SK-N-MC (cell line): ENCODE measurements around the gene SLC35E1.

Experiments used
- DNase-seq: peaks from one replicate; pipeline ENCODE4 v3.0.0-alpha.2; 2011; ENCODE audit warnings: low read depth, low spot score
- H3K27ac ChIP-seq: fragments of 200-600 bp; sonication (generic); 2 replicates; pipeline ENCODE4 v1.5.1; 2016; ENCODE audit warnings: mixed run types
- H3K36me3 ChIP-seq: fragments of 200-600 bp; sonication (generic); 2 replicates; pipeline ENCODE4 v1.6.1; 2017; ENCODE audit warnings: antibody characterized with exemption, low read length, mixed read lengths; ENCODE audit not compliant: insufficient read depth
- H3K4me3 ChIP-seq: fragments of 200-600 bp; sonication (generic); 2 replicates; pipeline ENCODE4 v1.5.1; 2016
- H3K9ac ChIP-seq: fragments of 200-600 bp; sonication (generic); 2 replicates; pipeline ENCODE4 v1.8.0; 2017; ENCODE audit warnings: mixed run types, mixed read lengths; ENCODE audit not compliant: insufficient read length
- H3K9me3 ChIP-seq: fragments of 200-600 bp; sonication (generic); 2 replicates; pipeline ENCODE4 v1.6.1; 2017; ENCODE audit warnings: low read depth, mild to moderate bottlenecking, antibody characterized with exemption, low read length, moderate library complexity, mixed read lengths
- EZH2 ChIP-seq: fragments of 200-600 bp; sonication (generic); IDR thresholded peaks from one replicate; pipeline ENCODE4 v1.6.1; 2017; ENCODE audit warnings: antibody characterized with exemption
- FOXP2 ChIP-seq: optimal IDR thresholded peaks from 2 replicates; pipeline ENCODE3; 2011; ENCODE audit warnings: mild to moderate bottlenecking, moderate library complexity; ENCODE audit not compliant: insufficient read depth; ENCODE audit errors: extremely low read length, control extremely low read depth
- POLR2AphosphoS5 ChIP-seq: IDR thresholded peaks from 2 replicates; pipeline ENCODE4 v1.6.1; 2012; ENCODE audit warnings: mild to moderate bottlenecking, low read depth, low read length, borderline replicate concordance

The SLC35E1 gene

GRCh38 chr19:16571283-16571682 lies 932 bp downstream of the SLC35E1 start:
- TF ChIP-seq EZH2: no peak
- TF ChIP-seq FOXP2: no peak
- no peak for TF ChIP-seq POLR2AphosphoS5
- H3K27ac ChIP-seq: no peak overlapping the region
- H3K4me3 ChIP-seq: peak overlapping the region; percentile 92

DNA sequence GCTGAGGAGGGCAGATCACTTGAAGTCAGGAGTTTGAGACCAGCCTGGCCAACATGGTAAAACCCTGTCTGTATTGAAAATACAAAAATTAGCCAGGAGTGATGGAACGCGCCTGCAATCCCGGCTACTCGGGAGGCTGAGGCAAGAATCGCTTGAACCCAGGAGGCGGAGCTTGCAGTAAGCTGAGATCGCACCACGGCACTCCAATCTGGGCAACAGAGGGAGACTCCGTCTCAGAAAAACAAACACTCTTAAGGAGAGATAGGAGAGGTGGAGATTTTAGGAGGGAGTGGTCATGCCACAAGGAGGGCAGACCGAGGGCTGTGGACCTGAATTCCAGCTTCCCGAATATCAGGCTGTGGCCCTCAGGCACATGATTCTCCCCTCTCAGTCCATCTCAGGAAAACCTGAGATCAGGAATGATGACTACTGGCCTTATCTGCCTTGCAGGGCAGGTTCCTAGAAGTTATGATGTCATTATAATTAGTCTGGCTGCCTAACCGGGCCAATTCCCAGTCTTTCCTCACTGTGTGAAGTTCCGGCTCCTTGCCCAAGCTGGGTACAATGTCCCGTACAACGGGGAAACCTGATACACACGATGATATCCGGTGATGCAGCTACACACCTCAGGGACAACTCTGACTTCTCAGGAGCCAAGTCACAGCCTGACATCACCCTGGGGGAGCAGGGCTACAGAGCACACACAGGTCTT lies 2.5 kb downstream of the SLC35E1 start:
- peaks cover 36% of the 10 kb centered on the region for H3K36me3 ChIP-seq
- no peak overlapping the region for H3K9ac ChIP-seq
- H3K27ac ChIP-seq: no peak overlapping the region
- TF ChIP-seq EZH2 (no peak), POLR2AphosphoS5 (no peak), FOXP2 (no peak)
- no peak overlapping the region for H3K4me3 ChIP-seq
- no peaks in the 10 kb centered on the region for H3K9me3 ChIP-seq
- DNase-seq: no peak

More at GRCh38 chr19:16571283-16571682, 932 bp downstream of the SLC35E1 start:
- H3K9me3 ChIP-seq: no peaks in the 10 kb centered on the region
- DNase-seq: no peak
- peaks cover 41% of the 10 kb centered on the region for H3K36me3 ChIP-seq
- peak overlapping the region; percentile 86 for H3K9ac ChIP-seq

DNA sequence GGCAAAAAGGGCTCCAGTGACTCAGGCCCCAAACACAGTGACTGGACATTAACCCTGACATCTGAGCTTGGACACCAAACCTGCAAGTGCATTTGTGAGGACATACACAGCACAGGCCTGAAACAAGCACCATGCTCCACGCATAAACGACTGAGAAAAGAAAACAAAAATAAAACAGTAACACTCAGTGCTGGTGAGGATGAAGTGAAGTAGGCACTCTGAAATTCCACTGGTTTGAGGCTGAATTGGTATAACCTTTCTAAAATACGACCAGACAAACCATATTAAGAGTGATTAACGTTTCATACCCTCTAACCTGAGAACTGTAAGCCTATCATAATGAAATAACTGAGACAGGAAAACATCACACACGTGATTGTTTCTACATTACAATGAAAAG lies 5.5 kb downstream of the SLC35E1 start:
- H3K36me3 ChIP-seq: peaks cover 46% of the 10 kb centered on the region
- no peak overlapping the region for H3K27ac ChIP-seq
- no peak for DNase-seq
- no peak overlapping the region for H3K9ac ChIP-seq
- H3K4me3 ChIP-seq: no peak overlapping the region
- H3K9me3 ChIP-seq: no peaks in the 10 kb centered on the region
- TF ChIP-seq FOXP2 (no peak), POLR2AphosphoS5 (no peak), EZH2 (no peak)

GRCh38 chr19:16566161-16566560 lies 6.1 kb downstream of the SLC35E1 start:
- Histone ChIP-seq H3K9me3 (no peaks in the 10 kb centered on the region), H3K36me3 (peaks cover 50% of the 10 kb centered on the region), H3K9ac (no peak overlapping the region), H3K4me3 (no peak overlapping the region), H3K27ac (no peak overlapping the region)
- TF ChIP-seq FOXP2 (no peak), POLR2AphosphoS5 (no peak), EZH2 (no peak)
- DNase-seq: no peak

DNA sequence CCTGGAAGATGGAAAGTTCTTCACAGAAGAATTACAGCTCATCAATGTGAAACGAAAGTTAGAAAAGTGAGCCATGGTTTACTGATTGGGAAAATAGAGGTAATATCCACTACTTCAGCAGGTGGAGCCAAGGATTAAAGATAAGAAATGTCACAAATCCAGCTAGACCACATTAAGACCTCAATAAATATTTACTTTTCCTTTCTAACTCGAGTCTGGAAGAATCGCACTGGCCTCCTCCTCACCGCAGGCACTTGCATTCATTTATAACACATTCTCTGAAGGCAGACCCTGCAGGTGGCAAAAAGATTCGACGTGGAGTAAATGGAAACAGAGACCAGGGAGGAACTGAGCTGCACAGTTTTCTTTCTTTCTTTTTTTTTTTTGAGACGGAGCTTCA lies 7.4 kb downstream of the SLC35E1 start:
- H3K36me3 ChIP-seq: peaks cover 43% of the 10 kb centered on the region
- H3K9ac ChIP-seq: no peak overlapping the region
- TF ChIP-seq POLR2AphosphoS5 (no peak), EZH2 (no peak), FOXP2 (no peak)
- H3K4me3 ChIP-seq: no peak overlapping the region
- H3K27ac ChIP-seq: no peak overlapping the region
- H3K9me3 ChIP-seq: no peaks in the 10 kb centered on the region
- no peak for DNase-seq

- H3K9me3 ChIP-seq: no peaks in the 10 kb centered on the region
- TF ChIP-seq POLR2AphosphoS5 (no peak), EZH2 (no peak), FOXP2 (no peak)
- peaks cover 34% of the 10 kb centered on the region for H3K36me3 ChIP-seq
- H3K4me3 ChIP-seq: no peak overlapping the region
- H3K9ac ChIP-seq: no peak overlapping the region
- H3K27ac ChIP-seq: no peak overlapping the region
- no peak for DNase-seq
Measured at GRCh38 chr19:16562608-16563025, 9.6 kb downstream of the SLC35E1 start.

GRCh38 chr19:16561382-16561781 lies 10.8 kb downstream of the SLC35E1 start:
- TF ChIP-seq POLR2AphosphoS5: no peak
- no peak for TF ChIP-seq FOXP2
- TF ChIP-seq EZH2: no peak
- Histone ChIP-seq H3K36me3 (peaks cover 22% of the 10 kb centered on the region; the same call in 1 of the 2 replicates), H3K4me3 (no peak overlapping the region), H3K9me3 (no peaks in the 10 kb centered on the region), H3K9ac (no peak overlapping the region), H3K27ac (no peak overlapping the region)
- no peak for DNase-seq

DNA sequence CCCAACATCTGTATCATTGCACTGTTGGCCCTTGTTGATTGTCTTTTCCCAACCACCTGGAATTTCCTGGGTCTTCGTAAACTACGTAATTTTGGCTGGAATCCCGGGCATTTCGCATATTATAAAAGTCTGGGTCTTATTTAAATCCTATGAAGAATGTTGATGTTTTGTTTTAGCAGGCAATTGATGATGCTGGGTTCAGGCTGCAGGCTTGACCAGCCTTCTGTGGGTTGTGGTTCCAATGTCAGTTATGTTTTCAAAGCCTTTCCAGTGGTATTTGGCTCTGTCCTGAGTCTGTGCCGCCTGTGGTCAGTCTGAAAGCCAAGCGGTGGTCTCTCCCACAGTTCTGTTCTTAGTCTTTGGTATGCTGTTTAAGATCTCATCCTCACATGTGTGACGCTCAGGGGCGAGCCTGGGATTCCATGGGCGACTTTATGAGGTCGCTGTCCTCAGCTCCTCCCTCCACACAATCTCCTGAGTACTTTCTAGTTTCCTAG lies 12.4 kb downstream of the SLC35E1 start:
- Histone ChIP-seq H3K36me3 (peaks cover 18% of the 10 kb centered on the region; the same call in 1 of the 2 replicates), H3K9me3 (no peaks in the 10 kb centered on the region), H3K4me3 (no peak overlapping the region), H3K27ac (0 out of 2 replicates have a peak overlapping the region, but pooled peaks have one; percentile 13), H3K9ac (no peak overlapping the region)
- DNase-seq: no peak
- TF ChIP-seq EZH2: no peak
- no peak for TF ChIP-seq POLR2AphosphoS5
- TF ChIP-seq FOXP2: no peak
